Fibroblast of skin of back (primary cell): ENCODE data around the gene EPB41. TPM values are rescaled to one million over a fixed set of nuclear protein-coding genes. Genes with fewer than 3 reads are reported as not detected.
"Not testable (repeated sequence)": the region's sequence is repeated elsewhere in the genome, so short reads cannot be mapped to it uniquely, and the experiment has no call there.

ENCODE experiments used
- DNase-seq: peaks from one replicate; pipeline ENCODE4 v3.0.0-alpha.2; 2013
- polyA plus RNA-seq, 2 experiments: library from polyadenylated mRNA; unstranded; fragments of 120-200 nt; gene quantifications; one replicate each; pipeline ENCODE4 v1.2.1, GENCODE V29; 2013; ENCODE audit not compliant: insufficient read length in 2 of 2

Gene EPB41
- polyA plus RNA-seq (2013, experiment 1 of 2; ENCODE audit: insufficient read length): 3.2 TPM
- polyA plus RNA-seq (2013, experiment 2 of 2; ENCODE audit: insufficient read length): 4.9 TPM

DNA sequence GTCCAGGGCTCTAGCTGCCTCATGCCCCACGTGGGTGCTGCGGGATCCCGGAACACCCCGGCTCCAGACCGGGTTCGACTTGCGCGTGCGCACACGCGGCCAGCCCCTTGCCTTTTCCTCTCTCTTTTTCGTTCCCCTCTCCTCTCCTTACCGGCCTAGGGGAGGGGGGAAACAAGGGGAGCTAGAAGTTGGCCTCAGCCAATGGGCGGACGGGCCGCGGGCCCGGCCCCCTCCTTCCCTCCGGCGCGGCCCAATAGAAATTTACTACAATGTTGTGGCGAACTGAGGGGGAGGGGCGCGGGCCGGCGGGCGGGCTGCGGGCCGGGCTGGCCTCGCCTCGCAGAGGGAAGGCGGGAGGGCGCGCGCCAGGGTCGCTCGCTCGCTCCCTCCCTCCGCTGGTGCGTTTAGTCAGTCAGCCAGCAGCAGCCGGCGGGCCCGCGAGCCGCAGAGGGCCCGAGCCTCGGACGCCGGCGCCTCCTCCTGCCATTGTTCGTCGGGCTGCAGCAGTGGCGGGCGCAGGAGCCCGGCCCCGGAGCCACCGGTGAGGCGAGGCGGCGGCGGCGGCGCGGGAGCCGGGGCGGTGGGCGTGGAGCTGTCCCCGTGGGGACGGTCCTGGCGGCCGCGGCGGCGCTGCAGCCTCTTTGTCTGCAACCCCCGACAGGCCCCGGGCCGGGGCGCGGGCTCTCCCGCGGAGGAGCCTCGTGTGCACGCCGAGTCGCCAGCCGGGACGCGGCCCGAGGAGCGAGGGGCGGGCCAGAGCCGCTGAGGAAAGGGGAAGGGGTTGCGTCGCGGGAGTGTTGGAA is at the start of gene EPB41:
TSS of gene EPB41 (plus strand) at position 342 of the 803 bp plus-strand sequence. CDS start 72,869 bp downstream, outside the sequence.
- peak; percentile 92 for DNase-seq

DNA sequence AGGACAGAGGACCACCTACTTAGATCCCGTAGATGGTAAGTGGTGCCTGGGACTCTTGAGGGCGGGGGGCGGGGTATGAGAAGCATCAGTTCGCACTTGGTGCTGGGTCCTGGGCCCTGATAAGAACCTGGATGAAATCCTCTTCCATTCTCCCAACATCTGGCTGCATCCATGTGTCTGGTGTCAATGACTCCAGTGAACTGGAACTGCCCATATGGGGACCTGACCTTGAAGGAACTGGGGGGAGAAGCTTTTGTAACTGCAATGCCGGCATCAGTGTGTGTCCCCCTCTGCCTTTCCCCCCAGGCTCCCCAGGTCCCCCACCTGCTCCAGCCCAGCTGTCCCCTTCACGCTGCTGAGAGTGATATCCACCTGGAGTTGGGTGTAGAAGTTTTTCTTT is 49.7 kb upstream of the EPB41 start:
- DNase-seq: no peak

DNA sequence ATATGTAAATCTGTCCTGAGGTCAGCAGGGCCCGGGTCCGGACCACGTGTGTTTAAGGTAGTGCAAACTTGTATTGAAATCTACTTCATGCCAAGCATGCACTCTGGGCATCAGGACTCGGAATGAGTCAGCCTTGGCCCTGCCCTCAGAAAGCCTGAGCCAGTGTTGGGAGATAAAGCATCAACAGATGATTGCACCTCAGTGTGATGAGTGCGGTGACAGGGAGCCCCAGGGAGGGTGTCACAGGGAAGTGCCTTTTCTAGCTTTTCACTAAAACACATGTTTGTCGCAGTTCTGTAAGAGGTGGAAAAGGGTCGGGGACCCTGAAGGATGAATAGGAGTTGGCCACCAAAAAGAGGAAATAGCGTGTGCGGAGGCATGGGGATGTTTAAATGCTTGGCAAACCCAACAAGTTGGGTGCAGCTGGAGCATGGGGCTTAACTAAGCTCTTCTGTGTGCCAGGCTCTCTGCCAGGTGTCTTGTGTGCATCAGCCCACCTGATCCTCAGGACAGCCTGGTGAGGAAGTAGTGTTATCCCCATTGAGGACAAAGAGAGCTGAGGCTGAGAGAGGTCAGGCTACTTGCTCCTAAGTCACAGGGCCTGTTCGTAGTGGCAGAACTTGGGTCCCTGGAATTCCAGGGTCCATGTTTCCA is 48.2 kb upstream of the EPB41 start:
- no peak for DNase-seq

DNA sequence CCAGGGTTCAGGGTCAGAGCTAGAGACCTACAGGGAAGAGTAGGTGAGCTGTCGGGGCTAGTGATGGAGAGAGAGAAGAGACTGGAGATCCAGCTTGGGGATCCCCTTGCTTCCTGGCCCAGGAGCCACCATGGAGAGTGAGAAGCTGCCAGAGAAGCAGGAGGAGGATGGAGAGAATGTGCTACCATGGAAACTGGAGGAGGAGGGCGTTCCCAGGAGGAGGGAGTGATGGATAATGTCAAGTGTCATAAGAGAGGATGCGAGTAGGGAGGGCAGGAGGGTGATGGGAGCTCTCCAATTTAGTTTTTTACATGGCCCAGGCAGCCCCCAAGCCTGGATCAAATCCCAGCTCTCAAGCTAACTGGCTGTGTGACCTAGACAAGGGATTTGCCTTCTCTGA is 46.5 kb upstream of the EPB41 start:
- no peak for DNase-seq

DNA sequence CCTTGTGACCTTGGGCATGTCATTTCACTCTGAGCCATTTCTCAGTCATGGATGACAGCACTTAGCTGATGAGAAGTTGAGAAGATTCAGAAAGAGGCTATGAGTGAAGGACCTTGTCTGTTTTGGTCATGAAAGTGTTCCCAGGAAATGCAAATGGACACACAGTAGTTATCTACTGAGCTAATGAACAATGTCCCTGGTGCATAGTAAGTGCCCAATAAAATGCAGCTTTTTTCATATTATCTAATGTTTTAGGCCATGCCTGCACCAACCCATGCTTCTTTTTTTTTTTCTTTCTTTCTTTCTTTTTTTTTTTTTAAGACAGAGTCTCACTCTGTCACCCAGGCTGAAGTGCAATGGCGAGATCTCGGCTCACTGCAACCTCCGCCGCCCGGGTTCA is 44.4 kb upstream of the EPB41 start:
- no peak for DNase-seq

DNA sequence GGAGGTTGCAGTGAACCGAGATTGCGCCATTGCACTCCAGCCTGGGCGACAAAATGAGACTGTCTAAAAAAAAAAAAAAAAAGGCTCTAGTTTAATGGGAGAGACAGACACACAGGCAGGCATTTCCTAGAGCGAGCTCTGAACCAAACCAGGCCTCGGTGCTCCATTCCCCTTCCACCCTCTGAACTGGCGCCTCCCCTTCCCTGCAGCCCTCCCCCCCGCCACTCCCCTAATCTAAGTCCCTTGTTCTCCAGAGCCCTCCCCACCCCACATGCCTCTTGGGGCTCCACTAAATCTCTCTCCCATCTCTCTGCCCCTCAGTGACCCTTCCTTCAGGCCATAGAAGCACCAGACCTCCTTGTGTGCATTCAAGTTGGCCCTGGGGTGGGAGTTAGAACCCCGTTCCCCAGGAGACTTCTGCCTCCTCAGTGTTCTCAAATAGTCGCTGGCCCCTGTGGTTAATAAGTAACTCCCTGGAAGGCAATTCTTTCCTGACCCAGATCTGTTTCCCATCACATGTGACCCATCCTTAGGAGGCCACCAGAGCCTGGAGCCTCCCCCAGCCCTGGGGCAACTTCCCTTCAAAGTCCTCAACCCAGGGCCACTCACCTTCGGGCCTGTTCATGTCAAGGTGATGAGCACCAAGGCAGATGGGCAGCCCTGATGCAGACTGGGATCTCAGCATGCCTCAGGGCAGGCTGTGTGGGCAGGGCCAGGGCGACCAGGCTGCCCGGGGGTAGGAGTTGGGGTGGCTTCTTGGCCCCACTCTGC is 42.6 kb upstream of the EPB41 start:
- DNase-seq: no peak

DNA sequence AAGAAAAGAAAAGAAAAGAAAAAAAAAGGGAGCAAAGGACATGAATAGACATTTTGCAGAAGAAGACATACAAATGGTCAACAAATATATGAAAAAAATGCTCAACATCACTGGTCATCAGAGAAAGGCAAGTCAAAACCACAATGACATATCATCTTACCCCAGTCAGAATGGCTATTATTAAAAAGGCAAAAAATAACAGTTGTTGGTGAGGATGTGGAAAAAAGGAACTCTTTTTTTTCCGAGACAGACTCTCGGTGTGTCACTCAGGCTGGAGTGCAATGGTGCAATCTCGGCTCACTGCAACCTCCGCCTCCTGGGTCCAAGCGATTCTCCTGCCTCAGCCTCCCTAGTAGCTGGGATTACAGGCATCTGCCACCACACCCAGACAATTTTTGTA is 39.2 kb upstream of the EPB41 start:
- DNase-seq: not testable (repeated sequence)

DNA sequence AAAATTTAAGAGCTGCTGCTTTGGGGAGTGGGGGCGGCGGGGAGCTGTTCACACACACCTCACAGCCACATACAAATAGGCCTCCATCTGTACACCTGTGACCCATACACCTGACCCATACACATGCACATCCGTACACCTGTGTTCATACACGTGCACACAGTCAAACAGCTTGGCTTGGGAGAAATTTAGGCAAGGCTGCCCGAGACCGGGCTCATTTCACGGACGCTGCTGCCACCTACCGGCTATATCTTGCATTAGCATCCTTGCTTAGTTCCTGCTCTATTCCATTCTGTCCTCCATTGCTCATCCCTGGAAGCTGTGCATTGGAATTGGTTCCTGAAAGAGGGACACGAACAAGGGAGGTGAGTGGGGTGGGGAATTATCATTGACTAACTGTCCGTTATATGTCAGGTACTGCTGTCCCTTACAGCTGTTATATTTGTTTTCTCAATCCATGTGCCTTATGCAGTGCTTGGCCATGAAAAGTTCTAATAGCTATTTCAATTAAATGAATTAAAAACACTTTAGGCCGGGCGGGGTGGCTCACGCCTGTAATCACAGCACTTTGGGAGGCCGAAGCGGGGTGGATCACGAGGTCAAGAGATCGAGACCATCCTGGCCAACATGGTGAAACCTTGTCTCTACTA is 37.1 kb upstream of the EPB41 start:
- DNase-seq: peak; percentile 61

DNA sequence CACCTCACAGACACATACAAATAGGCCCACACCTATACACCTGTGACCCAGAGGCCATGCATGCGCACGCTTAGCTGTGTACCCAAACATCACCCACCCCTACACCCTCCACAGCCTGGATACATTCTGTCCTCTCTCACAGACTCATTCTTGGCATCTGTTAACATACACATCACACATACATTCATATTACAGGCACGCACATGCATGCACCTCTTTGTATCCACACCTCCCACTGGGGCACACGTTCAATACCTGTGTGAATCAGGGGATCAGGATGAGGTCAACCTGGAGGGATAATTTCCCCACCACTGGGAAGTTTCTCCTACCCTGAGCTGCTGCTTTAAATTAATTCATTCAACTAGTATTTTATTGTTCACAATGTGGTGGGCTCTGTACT is 35.6 kb upstream of the EPB41 start:
- no peak for DNase-seq

DNA sequence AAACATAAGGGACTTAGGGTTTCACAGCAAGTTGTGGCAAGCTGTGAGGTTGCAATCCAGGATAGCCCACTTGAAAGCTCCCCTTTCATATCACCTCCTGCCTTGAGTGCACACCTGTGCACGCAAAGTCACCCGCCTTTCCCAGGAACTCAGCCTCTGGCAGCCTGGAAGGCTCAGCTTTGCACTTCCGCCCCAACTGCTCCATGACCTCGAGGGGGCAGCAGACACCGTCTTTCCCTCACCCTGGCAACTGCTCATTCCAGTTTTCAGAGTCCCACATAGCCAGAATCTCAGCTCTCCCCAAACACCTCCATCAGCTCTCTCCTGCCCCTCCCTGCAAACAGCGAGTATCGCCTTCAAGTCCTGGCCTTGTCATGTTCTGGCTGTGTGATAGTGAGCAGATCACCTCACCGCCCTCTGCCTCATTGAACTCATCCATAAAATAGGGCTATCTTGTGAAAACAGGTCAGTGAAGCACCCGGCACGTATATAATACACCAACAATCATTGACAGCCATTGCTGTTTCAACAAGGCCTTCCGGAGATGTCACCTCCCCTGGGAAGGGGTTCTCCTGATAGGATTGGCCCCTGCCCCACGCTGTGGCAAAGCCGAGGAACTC is 32.2 kb upstream of the EPB41 start:
- DNase-seq: peak; percentile 85

DNA sequence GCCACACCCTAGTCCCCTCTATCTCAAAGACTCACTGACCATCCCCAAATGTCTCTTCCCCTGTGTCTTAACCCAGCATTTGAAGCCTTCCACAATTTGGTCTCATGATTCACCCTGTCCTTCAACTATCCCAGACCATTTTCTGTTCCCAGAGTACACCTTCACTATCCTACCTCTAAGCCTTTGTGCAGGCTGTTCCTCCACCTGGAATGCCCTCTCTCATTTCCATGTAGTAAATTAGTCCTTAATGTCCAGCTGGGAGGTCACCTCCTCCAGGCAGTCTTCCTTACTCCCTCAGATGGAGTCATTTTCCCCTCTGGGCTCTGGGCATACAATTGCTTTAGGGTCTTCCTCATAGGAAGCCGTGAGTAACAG is 31.1 kb upstream of the EPB41 start:
- no peak for DNase-seq

DNA sequence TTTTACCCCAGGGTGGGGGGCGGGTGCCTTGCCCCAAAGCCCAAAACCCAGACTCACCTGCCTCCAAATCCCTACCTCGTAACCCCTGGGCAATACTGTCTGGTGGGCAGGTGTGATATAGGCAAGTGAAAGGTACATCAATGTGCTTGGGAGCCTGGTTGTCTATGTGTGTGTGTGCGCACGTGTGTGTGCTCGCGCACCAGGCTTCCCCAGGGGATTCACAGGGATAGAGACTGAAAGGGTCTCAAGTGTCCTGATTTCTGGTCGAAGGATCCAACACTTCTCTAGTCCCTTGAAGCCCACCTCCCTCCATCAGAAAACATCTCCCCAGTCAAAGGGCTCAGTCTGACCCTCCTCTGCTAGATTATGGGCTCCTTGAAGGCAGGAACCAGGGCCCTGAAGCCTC is 28.9 kb upstream of the EPB41 start:
- no peak for DNase-seq

DNA sequence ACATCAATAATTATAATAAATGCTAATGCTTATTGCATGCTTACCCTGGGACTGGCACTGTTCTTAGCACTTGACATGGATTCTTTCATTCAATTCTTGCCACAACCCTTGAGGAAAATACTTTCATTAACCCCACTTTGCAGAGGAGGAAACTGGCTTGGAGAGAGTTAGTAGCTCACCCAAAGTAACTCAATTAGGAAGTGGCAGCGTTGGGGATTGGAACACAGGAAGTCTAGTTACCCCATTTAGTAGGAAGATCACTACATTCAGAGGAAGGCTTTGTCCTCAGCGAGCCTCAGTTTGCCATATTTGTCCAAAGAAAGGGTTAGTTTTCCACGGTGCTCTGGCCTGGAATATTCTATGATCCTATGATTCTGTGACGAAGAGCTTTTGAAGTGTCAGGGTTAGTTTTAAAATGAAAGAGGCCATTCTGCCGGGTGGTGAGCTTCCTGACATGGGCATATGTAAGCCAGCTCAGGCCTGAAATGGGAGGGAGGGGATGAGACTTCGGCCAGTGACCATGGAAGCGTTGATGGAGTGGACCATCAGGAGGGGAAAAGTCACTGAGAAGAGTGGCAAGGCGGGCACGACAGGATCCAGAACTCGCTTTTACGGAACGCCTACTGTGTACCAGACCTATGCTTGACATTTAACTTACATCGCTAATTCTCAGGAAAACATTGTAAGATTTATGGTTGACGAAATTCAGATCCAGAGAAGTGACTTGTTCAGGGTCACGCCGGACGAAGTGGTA is 28.2 kb upstream of the EPB41 start:
- no peak for DNase-seq

DNA sequence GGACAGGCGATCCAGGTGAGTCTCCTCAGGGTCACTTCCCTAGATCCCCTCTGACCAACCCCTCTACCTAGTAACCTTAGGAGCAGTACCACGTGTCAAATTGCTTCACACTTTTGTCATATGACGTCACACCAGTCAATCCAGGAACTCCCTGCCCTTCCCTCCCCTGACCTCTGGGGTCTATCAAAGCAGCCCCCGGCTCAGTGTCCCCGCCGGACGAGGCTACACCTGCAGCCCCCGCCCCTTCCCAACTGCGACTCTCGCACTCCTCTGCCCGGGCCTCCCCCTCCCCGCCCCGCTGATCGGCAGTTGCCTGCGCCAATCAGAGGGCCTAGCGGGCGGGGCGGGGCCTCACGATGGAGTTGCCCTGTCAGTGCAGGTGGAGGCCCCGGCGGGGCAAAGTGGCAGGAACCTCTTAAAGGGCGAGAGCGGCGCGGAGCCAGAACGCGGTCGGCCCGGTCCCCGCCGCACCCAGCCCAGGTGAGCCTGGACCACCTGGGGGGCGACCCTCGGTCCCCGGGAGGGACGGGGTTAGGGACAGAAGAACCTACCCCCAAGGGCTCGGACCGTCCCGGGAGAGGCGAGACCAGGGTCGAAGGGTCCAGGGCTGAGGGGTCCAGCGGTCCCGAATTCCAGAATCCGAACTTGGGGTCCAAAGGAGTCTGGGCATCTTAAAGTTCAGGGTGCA is 27.5 kb upstream of the EPB41 start:
- DNase-seq: peak; percentile 74

DNA sequence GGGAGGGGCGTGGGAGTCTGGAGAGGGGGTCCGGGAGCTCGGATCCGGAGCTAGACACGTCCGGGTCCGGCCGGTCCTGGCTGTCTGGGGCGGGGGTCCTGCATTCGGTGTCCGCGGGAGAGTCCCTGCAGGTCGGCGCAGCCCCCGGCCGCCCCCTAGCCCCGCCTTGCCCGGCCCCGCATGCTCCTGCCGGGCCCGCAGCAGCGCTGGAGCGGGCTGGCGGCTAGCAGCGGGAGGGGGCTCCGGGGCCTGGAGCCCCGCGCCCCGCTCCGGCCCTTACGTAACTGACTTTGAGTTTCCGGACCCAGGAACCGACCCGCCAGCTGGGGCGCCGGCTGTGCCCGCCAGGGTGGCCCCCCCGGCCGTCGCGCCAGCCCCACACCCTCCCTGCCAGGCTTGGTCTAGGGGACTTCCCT is 26.9 kb upstream of the EPB41 start:
- no peak for DNase-seq

DNA sequence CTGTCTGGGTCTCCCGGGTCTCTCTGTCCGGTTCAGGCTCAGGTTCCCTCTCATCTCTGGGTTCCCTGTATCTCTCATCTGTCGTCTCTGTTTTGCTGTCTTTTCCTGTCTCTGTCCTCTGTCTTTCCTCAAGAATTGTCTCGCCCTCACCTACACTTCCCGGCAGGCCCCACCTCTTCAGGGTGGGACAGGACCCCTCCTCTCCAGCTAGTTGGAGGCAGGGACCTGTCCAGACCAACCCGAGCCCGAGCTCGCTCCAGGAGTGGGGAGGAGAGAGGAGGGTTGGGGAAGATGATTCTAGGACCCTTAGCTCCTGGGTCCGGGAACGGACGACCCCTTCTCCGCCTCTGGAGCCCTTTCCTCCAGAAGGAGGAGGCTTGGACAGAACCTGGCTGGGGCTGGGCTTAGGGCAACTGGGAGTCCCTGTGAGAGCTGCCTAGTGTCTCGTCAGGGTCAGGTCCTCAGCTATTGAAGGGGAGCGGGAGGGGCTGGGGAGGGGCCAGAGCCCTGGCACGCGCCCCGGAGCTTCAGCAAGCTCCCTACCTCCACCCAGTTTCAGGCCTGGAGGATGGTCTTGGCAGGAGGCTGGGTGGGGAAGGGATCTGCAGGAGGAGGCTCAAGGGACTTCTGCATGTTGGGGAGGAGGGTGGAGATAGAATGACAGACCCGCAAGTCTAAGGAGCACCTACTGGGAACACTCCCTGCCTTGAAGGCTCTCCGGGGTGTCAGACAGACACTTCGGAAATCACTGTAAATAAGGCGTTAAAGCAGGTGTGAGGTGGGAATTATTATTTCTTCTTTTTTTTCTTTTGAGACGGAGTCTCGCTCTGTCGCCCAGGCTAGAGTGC is 26.3 kb upstream of the EPB41 start:
- DNase-seq: no peak

DNA sequence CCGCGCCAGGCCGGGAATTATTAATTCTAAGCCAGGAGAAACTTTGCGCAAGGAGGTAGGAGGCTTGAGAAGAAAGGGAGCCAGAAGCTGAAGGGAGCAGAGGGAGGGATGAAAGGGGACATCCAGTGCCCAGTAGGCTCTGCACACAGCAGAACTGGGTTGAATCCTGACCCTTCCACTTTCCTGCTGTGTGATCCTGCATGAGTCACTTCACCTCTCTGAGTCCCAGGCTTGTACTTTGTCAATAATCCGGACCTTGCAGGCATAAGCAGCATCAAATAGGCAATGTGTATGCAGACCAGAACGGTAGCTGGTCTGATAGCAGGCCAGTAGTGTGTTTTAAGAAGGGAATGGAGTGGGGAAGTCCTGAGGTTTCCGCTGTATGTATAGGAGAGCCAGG is 25.5 kb upstream of the EPB41 start:
- DNase-seq: no peak

DNA sequence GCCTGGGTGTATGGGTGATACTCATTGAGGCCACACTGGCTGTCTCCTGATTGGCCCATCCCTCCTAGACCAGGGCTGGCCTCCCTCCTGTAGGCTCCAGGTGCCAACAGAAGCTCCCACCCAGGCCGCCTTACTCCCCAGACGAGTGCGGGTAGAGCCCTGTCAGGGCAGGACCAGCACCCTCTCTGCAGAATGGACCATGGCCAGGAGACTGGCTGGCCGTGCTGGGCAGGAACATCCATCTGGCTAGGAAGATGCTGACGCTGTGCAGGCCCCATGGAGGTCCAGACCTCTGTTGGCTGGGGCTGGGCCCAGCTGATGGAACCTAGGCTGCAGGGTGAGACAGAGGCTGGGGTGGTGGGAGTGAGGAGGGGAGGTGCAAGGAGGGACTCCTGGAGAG is 25.0 kb upstream of the EPB41 start:
- DNase-seq: no peak

DNA sequence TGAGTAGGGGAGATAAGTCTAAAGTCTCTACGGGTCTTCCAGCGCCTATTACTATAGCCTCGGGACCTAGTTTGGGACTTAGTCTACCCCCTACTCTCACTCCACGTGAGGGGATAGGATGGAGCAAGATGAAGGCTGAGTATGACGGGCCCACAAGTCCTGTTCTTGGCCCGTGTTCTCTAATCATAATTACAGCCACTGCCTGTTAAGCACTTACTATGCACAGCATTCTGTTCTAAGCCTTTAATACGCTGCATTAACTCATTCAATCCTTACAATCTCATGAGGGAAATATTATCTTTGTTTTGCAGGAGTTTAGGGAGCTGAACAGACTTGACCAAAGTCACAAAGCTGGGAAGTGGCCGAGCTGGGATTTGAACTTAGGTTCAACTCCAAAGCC is 23.9 kb upstream of the EPB41 start:
- DNase-seq: no peak

DNA sequence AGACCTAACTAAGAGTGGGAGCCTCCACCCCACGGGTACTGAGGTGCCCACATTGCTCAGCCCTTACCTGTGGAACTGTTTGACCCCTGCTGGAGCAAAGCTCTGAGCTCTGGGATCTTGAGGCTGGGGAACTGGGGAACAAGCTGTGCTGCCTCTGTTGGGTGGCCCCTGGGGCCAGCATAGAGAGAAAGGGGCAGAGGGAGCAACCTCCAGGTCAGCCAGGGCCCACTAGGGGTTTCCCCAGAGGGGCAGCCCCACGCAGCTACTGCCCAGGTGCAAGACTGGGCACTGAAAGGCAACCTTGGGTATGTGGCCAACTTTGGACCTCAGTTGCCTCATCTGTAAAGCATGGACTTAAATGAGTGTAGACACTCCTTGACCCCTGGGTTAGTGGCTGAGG is 23.5 kb upstream of the EPB41 start:
- no peak for DNase-seq
